Hematopoietic multipotent progenitor cell treated with erythropoietin and hydrocortisone succinate and interleukin-3 and kit ligand, for 15 days (in vitro differentiated cells): Measurements from ENCODE around the gene KDM4C.
A peak's percentile ranks its signal among the peaks of the same experiment; 100 is the strongest.
"Not testable (repeated sequence)": the region's sequence is repeated elsewhere in the genome, so short reads cannot be mapped to it uniquely, and the experiment has no call there.

Experiments used
- DNase-seq: peaks from one replicate; pipeline ENCODE4 v3.0.0-alpha.2; 2015; ENCODE audit warnings: low spot score

Gene KDM4C

GRCh38 chr9:6764523-6764922 is 6.8 kb downstream of the KDM4C start:
- no peak for DNase-seq

GRCh38 chr9:6764950-6765349 is 7.2 kb downstream of the KDM4C start:
- no peak for DNase-seq

GRCh38 chr9:6765396-6765795 is 7.6 kb downstream of the KDM4C start:
- no peak for DNase-seq

DNA sequence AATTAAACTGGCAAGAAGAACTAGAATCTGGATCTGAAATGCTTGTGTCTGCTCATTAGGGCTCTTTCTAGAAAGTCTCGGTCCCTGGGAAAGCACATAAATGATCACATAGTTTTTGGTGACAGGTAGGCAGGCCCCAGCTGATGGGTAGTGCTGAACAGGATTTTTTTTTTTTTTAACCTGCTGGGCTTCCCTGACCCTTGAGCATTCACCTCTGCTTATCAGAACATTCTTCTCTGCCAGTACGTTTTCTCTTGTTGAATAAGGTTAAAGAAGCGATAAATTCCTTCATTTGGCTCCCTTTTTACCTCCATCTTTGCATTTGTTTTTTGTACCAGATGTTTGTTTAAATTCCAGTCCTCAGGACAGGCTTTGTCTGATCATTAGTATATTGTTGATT is 8.8 kb downstream of the KDM4C start:
- DNase-seq = no peak

DNA sequence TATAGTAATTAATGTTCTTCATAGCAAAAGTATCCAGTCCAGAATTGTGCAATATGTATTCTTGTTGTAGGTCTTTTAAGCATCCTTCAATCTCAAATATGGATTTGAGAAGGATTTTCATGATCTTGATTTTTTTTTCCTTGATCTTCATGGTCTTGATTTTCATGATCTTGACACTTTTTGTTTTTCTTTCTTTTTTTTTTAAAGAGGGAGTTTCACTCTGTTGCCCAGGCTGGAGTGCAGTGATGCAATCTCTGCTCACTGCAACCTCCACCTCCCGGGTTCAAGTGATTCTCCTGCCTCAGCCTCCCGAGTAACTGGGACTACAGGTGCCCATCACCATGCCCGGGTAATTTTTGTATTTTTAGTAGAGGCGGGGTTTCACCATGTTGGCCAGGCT is 10.8 kb downstream of the KDM4C start:
- not testable (repeated sequence) for DNase-seq

GRCh38 chr9:6771722-6772121 is 13.9 kb downstream of the KDM4C start:
- no peak for DNase-seq

DNA sequence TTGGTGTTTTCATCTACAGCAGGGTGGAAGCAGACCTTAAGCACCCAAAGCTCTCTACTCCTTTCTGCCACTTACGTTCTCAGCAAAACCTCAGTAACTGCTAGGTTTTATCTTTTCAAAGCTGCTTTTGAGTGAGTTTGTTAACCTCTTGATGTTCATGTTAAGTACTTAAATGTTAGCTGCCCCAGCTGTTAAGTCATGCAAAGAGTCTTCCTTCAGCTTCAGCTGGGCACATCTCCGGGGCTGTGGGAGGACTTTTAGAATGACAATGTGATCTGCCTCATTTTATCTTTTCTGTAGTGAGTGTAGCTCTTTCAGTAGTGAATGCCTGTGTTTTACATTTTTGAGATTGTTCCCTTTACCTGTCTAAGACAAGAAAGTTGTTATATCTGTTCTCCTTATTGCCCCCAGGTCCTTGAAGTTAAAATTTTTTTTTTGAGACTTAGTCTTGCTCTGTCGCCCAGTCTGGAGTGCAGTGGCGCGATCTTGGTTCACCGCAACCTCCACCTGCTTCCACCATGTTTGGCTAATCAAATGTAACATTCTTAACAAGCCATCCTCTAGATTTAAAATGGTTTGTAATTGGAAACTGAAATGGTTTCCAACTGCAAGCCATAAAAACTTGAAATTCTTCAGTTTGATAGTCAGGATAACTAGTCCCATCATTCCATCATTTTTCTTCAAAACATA is 19.6 kb downstream of the KDM4C start:
- DNase-seq = no peak

DNA sequence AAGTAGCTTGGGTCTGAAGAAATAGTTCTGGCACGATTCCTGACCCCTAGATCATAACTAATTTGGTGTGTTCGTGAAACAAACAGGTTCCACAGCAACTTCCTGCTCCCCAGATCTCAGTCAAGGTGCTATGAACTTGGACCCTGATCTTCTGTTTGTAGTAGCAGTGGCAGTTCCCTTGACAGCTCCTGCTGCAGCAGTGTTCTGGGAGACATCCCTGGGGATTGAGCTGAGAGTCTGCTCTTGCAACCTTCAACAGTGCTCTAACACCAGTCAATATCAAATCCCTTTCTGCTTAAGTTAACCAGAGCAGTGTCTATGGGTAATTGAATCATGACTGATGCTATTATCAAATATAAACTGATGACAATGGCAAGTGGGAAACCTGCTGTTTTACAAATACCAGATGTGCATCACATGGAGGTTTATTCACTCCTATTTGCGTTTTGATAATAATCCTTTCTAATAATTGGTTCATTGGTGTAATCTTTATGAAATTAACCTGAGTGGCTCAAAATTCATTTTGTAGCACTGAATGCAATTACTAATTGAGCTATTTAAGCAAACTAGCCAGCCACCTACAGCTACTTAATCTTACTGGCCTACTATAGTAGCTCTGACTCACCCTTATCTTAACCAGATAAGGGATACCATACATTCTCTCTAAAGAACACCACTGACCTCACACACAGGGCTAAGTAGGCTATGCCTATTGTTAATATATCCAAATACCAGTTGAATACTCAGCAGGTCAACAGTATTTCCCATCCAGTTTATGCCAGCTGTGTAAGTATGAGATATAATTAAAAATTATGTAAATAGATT is 21.9 kb downstream of the KDM4C start:
- no peak for DNase-seq

- no peak for DNase-seq
Observed at GRCh38 chr9:6780690-6781089, 22.9 kb downstream of the KDM4C start.

DNA sequence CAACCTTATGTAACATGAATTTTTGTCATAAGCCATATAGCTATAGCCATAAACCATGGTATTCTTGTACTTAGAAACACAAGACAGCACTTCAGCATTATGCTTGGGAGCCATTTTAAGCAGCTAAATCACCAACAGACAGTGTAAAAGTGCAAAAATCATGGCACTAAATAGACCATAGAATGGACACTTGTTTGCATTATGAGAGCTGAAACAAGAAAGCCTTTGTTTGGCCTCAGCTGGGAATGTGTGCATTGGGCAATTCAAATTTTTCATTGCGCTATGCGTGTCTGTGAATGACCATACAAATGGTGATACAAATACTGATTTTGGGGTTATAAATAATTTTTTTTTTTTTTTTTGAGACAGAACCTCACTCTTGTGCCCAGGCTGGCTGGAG is 23.7 kb downstream of the KDM4C start:
- no peak for DNase-seq

DNA sequence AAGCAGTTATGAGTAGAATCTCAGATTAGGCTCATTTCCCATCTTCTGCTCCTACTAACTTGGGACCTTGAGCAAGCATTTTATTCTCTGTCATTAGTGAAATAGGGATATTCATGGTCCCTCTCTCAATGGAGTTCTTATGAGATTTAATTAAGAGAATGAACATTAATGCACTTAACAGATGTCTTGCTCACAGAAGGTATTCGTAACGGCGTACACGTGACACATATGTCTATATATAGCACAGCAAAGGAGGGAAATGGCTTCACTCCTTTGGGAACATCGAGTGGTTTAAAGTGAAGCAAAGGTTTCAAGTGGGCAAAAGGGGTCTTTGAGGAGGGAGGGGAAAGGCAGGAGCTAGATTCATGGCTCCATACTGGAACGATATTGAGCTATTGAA is 24.6 kb downstream of the KDM4C start:
- DNase-seq = no peak

GRCh38 chr9:6782981-6783380 is 25.2 kb downstream of the KDM4C start:
- no peak for DNase-seq

GRCh38 chr9:6783753-6784152 is 26.0 kb downstream of the KDM4C start:
- DNase-seq = no peak

DNA sequence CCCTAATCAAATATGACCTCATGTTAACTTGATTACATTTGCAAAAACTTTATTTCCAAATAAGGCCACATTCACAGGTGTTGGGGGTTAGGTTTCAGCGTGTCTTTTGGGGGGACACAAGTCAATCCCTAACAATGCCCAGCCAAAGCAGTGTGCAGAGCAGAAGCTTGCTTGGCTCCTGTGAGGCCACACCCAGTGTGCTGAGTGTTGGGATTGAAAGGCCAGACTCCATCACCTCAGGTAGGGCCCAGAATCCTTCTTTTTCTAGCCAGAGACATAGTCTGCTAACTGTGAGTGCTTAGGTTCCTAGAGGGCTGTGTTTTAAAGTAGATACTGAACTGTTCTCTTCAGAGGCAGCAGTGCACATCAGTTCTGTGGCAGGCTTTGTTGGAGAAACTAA is 27.9 kb downstream of the KDM4C start:
- DNase-seq = no peak

DNA sequence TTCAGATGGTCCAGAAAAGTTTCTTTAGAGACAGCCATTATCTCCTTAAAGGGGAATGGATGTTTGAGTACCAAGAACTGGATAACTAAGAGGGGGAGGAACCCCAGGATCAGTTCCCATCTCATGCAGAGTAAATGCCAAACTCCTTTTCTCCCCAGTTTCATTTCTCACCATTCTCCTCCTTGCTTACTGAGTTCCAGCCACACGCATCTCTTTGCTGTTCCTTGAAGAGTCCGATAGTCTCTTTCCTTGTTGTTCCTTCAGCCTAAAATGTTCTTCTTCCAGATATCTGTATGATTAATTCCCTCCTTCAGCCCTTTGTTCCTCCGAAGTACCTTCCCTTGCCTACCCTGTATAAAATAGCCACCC is 30.0 kb downstream of the KDM4C start:
- DNase-seq = no peak

GRCh38 chr9:6788162-6789016 is 30.6 kb downstream of the KDM4C start:
- no peak for DNase-seq

GRCh38 chr9:6789017-6789338 is 31.2 kb downstream of the KDM4C start:
- DNase-seq = not testable (repeated sequence)

GRCh38 chr9:6790866-6791265 is 33.1 kb downstream of the KDM4C start:
- no peak for DNase-seq

- no peak for DNase-seq
Observed at GRCh38 chr9:6793203-6793602, 35.4 kb downstream of the KDM4C start.

DNA sequence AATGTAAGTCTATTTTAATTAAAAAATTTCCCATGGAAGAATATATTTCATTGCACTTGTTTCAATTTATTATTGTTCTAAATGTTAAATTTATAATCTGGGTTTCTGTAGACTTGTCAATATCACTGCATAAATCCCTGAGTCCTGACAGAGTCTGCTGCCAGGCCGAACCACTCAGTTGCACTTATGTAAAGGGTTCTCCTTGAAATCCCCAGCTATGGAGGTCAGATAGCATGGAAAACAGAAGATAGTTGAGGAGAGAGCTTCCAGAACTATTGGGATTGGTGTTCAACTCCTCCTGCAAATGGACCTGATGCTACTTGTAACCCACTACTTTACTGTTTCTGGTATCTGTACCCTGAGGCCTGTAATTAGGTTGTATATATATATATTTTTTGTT is 37.2 kb downstream of the KDM4C start:
- no peak for DNase-seq

- DNase-seq = no peak
Observed at GRCh38 chr9:6802926-6803325, 45.2 kb downstream of the KDM4C start.

- peak; percentile 47 for DNase-seq
Observed at GRCh38 chr9:6805532-6805931, 47.8 kb downstream of the KDM4C start.

DNA sequence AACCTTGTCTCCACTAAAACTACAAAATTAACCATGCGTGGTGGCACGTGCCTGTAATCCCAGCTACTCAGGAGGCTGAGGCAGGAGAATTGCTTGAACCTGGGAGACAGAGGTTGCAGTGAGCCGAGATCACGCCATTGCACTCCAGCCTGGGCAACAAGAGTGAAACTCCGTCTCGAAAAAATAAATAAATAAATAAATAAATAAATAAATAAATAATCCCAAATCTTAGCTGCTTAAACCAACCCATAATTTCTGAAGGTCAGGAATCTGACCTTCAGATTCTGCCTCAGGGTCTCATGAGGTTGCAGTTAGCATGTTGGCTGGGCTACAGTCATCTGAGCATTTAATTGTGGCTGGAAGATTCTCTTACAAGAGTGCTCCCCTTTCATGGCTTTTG is 48.5 kb downstream of the KDM4C start:
- DNase-seq = not testable (repeated sequence)
